Keratinocyte (primary cell): ENCODE data around the gene ERBIN. TPM values are rescaled to one million over a fixed set of nuclear protein-coding genes. Genes with fewer than 3 reads are reported as not detected.

Experiments
- DNase-seq: peaks from one replicate; pipeline ENCODE4 v3.0.0-alpha.2; 2011; ENCODE audit warnings: low read depth, missing footprints, low spot score
- FAIRE-seq: peaks from 2 replicates; lab custom pipeline; 2011; peaks lifted over from hg19 to GRCh38; lab: Jason Lieb, UNC
- H2AFZ ChIP-seq: 2 replicates; pipeline ENCODE4 v1.6.0; 2012; ENCODE audit warnings: low read length, control low read depth, inconsistent platforms; ENCODE audit not compliant: control insufficient read depth
- H3K27ac ChIP-seq: 2 replicates; pipeline ENCODE4 v1.5.1; 2011; ENCODE audit warnings: low read length; ENCODE audit not compliant: control insufficient read depth, insufficient read depth
- H3K27me3 ChIP-seq: 3 replicates; pipeline ENCODE4 v1.6.0; 2011; ENCODE audit warnings: low read length; ENCODE audit not compliant: control insufficient read depth, insufficient read depth; ENCODE audit errors: extremely low read depth
- H3K36me3 ChIP-seq, 2 experiments: 2 replicates in 1 of 2; 3 replicates in 1 of 2; pipeline ENCODE4 v1.5.1; 2011; ENCODE audit warnings: low read length in 2 of 2, mild to moderate bottlenecking in 1 of 2; ENCODE audit not compliant: control insufficient read depth in 2 of 2, insufficient read depth in 2 of 2; ENCODE audit errors: extremely low read depth in 1 of 2
- H3K4me1 ChIP-seq: 3 replicates; pipeline ENCODE4 v1.5.1; 2011; ENCODE audit warnings: low read length; ENCODE audit not compliant: control insufficient read depth, insufficient read depth; ENCODE audit errors: extremely low read depth
- H3K4me2 ChIP-seq: 3 replicates; pipeline ENCODE4 v1.6.0; 2011; ENCODE audit warnings: low read depth, low read length; ENCODE audit not compliant: control insufficient read depth, insufficient read depth; ENCODE audit errors: extremely low read depth
- H3K4me3 ChIP-seq, 3 experiments: fragments of 200-600 bp in 1 of 3; sonication (generic) in 1 of 3; 2 replicates in 2 of 3; 3 replicates in 1 of 3; pipeline ENCODE4 v1.5.1; 2011 to 2016; ENCODE audit warnings: low read length in 3 of 3, mild to moderate bottlenecking in 3 of 3, control low read depth in 2 of 3, inconsistent platforms in 1 of 3, low read depth in 1 of 3, mixed read lengths in 1 of 3, mixed run types in 1 of 3, moderate library complexity in 1 of 3; ENCODE audit not compliant: control insufficient read depth in 2 of 3, insufficient read depth in 2 of 3; ENCODE audit errors: extremely low read depth in 1 of 3
- H3K79me2 ChIP-seq: 2 replicates; pipeline ENCODE4 v1.6.0; 2012; ENCODE audit warnings: low read length; ENCODE audit not compliant: control insufficient read depth, insufficient read depth
- H3K9ac ChIP-seq: 3 replicates; pipeline ENCODE4 v1.6.0; 2011; ENCODE audit warnings: low read length; ENCODE audit not compliant: control insufficient read depth, insufficient read depth; ENCODE audit errors: extremely low read depth
- H3K9me1 ChIP-seq: 3 replicates; pipeline ENCODE4 v1.6.0; 2011; ENCODE audit warnings: low read length; ENCODE audit not compliant: control insufficient read depth, insufficient read depth; ENCODE audit errors: extremely low read depth
- H3K9me3 ChIP-seq: 2 replicates; pipeline ENCODE4 v1.5.1; 2012; ENCODE audit warnings: low read depth, low read length; ENCODE audit not compliant: control insufficient read depth
- H4K20me1 ChIP-seq: 3 replicates; pipeline ENCODE4 v1.6.0; 2011; ENCODE audit warnings: low read length; ENCODE audit not compliant: control insufficient read depth, insufficient read depth; ENCODE audit errors: extremely low read depth
- EZH2 ChIP-seq: IDR thresholded peaks from one replicate; pipeline ENCODE4 v1.6.1; 2012; ENCODE audit warnings: inconsistent platforms, mild to moderate bottlenecking, low read length, moderate library complexity
- dilution Hi-C: fragments of 300-500 bp; cut with MboI; formaldehyde crosslinking; loops from one replicate; pipeline ENCODE4 v1.7.0; 2020; ENCODE audit warnings: low sequenced_read_pairs; ENCODE audit not compliant: extremely low pct_ligation_motif_present
- polyA plus RNA-seq, 5 experiments: library from polyadenylated mRNA; depleted of rRNA in 3 of 5; stranded (reverse) in 3 of 5; stranded (forward) in 1 of 5; unstranded in 1 of 5; fragments of >200 nt; gene quantifications; 1 replicate in 1 of 5; 2 replicates in 3 of 5; 3 replicates in 1 of 5; pipeline versions ENCODE4 v1.2.1 to v1.2.3, GENCODE V29; 2011 to 2012; ENCODE audit warnings: missing spikeins in 2 of 5, low read depth in 1 of 5, low replicate concordance in 1 of 5
- TF ChIP-seq, protein P1 (sequence below), 3 experiments: IDR thresholded peaks in 1 of 3; conservative IDR thresholded peaks in 1 of 3; optimal IDR thresholded peaks in 1 of 3; 2 replicates in 2 of 3; 3 replicates in 1 of 3; pipeline versions ENCODE3 to v1.5.1; 2011; ENCODE audit warnings: low read length in 3 of 3, mild to moderate bottlenecking in 3 of 3, moderate library complexity in 2 of 3, control low read depth in 1 of 3, inconsistent platforms in 1 of 3; ENCODE audit not compliant: insufficient read depth in 2 of 3; ENCODE audit errors: extremely low read depth in 1 of 3

ERBIN gene
- polyA plus RNA-seq, 1 donor (not counting 4 experiments of a cell fraction or from before 2014, with no cell fraction given) = 30.6 TPM

DNA sequence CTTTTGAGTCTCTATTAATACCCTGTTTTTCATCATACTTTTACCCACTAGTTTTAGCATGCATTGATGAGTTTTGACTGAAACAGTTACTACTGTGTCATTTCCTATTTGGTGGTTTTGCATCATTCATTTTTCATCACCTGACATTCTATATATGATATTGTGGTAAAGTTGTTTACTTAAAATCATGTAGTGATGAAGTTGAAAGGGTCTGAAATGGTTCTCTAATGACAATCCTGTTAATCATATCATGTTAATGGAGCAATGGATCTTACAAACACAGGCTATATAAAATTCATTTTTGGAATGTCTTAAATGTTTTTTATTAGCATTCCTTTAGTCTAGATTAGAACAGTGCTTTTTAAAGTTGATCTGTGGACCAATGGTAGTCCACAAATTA is 84.1 kb downstream of the ERBIN start:
- Histone ChIP-seq H3K4me3 (no peak overlapping the region), H3K27me3 (no peaks in the 10 kb centered on the region), H3K4me2 (no peak overlapping the region), H3K9me3 (no peaks in the 10 kb centered on the region), H4K20me1 (no peaks in the 10 kb centered on the region), H3K9ac (no peak overlapping the region), H3K27ac (peak overlapping the region; percentile 24), H3K36me3 (peaks cover 0 to 4% of the 10 kb centered on the region in 2 experiments), H3K79me2 (peaks cover 9% of the 10 kb centered on the region), H3K9me1 (no peaks in the 10 kb centered on the region), H2AFZ (no peak overlapping the region), H3K4me1 (peaks cover 5% of the 10 kb centered on the region)
- dilution Hi-C loops = no loop called here
- DNase-seq (no peak), FAIRE-seq (no peak)
- TF ChIP-seq, protein P1, sequence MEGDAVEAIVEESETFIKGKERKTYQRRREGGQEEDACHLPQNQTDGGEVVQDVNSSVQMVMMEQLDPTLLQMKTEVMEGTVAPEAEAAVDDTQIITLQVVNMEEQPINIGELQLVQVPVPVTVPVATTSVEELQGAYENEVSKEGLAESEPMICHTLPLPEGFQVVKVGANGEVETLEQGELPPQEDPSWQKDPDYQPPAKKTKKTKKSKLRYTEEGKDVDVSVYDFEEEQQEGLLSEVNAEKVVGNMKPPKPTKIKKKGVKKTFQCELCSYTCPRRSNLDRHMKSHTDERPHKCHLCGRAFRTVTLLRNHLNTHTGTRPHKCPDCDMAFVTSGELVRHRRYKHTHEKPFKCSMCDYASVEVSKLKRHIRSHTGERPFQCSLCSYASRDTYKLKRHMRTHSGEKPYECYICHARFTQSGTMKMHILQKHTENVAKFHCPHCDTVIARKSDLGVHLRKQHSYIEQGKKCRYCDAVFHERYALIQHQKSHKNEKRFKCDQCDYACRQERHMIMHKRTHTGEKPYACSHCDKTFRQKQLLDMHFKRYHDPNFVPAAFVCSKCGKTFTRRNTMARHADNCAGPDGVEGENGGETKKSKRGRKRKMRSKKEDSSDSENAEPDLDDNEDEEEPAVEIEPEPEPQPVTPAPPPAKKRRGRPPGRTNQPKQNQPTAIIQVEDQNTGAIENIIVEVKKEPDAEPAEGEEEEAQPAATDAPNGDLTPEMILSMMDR (optimal IDR thresholded peaks at IDR 0.05 in 1 of 3, IDR thresholded peaks at IDR 0.05 in 1 of 3, conservative IDR thresholded peaks at IDR 0.05 in 1 of 3; ENCODE audit: extremely low read depth in 1 of 3, insufficient read depth in 2 of 3, low read length in 3 of 3) = no peak
- TF ChIP-seq EZH2 = no peak

DNA sequence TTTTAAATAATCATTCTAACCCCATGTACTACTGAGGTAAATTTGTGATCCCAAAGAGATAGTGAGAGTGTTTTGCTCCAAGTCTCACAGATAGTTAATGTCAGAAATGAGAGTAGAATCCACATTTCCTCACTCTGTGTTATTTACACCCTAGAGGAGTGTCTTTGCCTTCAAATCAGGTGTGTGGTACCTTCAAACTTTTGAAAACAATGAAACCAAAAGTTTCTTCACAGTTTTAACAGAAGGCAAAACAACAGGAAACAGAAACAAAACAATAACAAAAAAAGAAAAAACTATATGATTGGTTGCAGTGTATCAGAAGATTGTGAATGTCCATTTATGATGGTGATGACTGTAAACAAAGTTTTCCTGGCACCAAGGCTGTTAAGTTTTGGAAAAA is 85.9 kb downstream of the ERBIN start:
- Histone ChIP-seq H4K20me1 (no peaks in the 10 kb centered on the region), H3K9me3 (no peaks in the 10 kb centered on the region), H3K4me1 (peaks cover 5% of the 10 kb centered on the region), H2AFZ (no peak overlapping the region), H3K27ac (no peak overlapping the region), H3K9me1 (no peaks in the 10 kb centered on the region), H3K79me2 (peaks cover 9% of the 10 kb centered on the region), H3K4me3 (no peak overlapping the region), H3K4me2 (no peak overlapping the region), H3K9ac (no peak overlapping the region), H3K36me3 (peaks cover 0 to 6% of the 10 kb centered on the region in 2 experiments), H3K27me3 (no peaks in the 10 kb centered on the region)
- dilution Hi-C loops = no loop called here
- TF ChIP-seq EZH2 = no peak
- TF ChIP-seq, protein P1 (optimal IDR thresholded peaks at IDR 0.05 in 1 of 3, IDR thresholded peaks at IDR 0.05 in 1 of 3, conservative IDR thresholded peaks at IDR 0.05 in 1 of 3; ENCODE audit: extremely low read depth in 1 of 3, insufficient read depth in 2 of 3, low read length in 3 of 3) = no peak
- FAIRE-seq = peak; percentile 58
- no peak for DNase-seq
